Brain pericyte (primary cell): ENCODE results near the gene KCND1.

Experiments
- DNase-seq: peaks from one replicate; pipeline ENCODE4 v3.0.0-alpha.2; 2012; ENCODE audit warnings: low read depth, low spot score

KCND1 gene

DNA sequence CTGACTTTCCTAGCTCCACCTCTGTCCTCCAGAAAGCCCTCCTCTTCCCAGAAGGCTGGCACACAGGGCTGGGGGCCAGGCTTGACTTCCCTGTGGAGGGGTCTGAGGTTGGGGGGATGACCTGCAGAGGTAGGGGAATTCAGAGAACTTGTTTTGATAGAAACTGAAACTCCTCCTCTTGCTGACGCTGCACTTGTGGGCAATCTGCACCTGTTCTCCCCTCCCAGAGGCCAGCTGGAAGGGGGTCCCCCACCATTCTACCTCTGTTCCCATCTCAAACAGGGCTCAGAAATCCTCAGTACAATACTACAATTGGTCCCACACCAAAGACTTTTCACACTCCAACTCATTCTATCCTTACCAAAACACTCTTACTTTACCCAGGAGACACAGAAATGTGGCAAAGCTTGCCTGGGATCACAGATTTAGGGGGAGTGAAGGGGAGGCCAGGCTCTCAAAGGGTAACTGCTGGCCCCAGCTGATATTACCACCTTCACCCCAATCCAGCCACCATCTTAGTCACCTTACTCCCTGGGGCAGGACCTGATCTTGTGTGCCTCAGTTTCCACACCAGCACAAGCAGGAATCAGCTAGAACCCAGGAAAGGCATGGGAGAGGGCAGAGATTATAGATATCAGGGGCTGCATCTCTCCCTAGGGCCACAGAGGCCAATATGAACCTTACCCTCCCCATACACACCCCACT, 32.8 kb downstream of the KCND1 start:
- DNase-seq: no peak

DNA sequence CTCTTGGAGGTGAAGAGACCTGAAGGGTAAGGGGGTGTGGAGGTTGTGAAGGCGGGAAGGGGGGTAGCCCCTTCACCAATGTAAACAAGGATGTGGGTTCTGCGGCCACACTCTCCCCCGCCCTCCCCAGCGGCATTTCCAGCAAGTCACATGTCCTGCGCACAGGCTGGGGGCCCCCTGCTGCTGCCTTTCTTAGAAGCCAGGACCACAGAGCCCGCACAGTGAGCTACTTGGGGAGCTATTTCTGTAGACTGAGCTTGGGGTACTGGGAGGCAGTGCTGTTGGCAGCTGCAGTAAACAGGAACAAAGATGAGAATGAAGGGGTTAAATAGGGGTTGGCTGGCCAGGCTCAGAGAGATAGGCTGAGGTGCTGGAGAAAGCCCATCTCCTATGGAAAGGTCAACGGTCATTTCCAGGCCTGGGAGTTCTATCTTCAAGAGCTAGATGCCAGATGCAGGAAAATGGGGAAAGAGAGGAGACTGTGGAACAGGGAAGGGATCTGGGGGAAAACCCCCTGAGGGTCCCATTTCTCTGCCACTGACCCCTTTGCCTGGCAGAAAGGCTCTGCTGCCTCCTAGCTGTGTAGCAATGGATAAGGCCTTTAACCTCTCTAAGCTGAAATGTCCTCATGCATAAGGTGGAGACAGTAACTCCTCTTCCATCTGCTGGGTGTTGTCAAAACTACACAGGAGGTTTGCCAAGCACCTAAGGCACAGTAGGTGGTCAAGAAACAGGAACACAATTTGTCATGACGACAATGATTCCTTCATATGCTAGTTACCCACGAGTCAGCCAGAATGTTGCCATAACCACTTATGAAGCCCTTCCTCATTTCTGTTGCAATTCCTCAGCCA, 34.4 kb downstream of the KCND1 start:
- DNase-seq: no peak

DNA sequence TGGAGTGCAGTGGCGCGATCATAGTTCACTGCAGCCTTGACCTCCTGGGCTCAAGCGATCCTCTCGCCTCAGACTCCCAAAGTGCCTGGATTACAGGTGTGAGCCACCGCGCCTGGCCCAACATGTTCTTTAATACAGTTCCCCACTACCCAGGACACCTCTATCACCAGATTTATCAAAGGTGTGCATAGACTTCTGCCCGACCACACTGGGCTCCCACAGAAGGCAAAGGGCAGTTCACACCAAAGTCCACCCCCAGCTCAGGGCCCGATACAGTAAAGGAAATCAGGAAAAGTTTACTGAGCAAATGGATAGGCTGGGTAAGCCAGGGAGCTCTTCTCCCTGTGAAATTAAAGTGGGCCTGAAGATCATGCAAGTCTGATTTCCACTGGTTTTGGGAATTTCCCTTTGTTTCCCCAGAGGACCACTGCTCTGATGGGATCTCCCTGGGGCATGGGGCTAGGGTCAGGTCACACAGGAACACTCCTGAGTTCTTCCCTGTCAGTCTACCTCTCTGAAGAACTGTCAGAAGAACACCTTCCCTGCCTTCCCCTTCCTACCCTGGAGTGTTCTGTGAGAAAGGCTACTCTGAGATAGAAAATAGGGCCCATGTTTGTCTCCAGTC, 35.1 kb downstream of the KCND1 start:
- DNase-seq: no peak

DNA sequence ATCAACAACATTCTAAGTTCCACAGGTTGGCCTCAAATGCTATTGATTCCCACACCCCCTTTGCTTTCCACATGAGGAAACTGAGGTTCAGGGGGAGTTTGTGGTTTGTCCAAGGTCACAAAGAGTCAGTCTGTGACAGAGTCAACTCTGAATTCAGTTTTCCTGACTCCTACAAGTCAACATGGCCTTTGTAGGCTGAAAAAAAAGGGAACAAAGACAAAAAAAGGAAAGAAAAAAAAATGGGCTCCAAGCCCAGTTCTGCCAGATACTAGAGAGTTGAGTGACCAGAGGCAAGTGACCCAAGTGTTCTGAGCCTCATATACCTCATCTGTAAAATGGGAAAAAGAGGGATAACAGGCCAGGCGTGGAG, 36.4 kb downstream of the KCND1 start:
- no peak for DNase-seq

DNA sequence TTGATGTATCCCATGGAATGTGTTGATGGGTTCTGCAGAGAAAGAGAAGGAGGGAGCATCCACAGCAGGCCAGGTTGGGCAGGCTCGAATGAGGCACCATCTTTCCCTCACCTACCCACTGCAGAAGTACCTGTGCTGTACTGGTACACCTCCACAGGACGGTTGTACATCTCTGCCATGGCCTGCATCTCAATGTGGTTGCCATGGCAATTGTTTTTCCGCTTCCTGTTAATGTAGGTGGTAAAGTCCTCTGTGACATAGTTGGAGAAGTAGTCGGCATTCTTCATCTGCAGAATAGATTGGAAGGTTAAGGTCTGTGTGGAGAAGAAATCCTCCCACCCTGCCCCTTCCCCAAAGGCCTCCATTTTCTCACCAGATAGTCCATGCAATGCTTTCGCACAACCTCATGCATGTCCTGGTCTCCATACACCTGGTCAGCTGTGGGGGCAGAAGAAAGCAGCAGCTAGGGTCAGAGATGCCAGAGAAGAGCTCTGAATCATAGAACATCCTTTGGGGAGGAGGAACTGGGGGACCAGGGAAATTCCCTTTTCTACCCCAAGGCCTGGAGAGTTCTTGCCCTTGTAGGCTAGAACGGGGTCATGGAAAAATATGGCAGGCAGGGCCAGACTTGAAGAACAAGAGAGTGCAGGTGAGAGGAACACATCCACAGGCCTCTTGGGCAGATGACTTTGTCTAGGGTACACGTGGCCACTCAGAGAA, 36.9 kb downstream of the KCND1 start:
- no peak for DNase-seq

DNA sequence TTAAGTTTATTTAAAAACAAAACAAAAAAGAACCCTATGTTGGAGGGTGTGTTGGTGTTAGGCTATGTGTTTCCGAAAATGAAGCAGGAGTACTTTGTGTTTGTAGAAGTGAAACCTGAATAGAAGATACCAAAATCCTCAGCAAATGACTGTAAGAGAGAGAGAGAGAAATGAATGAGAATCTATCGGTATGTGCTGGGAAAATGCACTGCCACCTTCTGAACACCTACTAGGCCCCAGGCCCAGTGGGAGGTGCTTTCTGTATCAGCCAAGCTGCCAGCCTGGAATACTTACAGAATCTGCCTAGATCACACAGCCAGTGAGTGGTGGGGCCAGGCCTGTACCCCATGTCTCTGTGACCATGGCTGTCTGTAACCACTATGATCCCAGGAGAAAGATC, 37.9 kb downstream of the KCND1 start:
- DNase-seq: no peak

DNA sequence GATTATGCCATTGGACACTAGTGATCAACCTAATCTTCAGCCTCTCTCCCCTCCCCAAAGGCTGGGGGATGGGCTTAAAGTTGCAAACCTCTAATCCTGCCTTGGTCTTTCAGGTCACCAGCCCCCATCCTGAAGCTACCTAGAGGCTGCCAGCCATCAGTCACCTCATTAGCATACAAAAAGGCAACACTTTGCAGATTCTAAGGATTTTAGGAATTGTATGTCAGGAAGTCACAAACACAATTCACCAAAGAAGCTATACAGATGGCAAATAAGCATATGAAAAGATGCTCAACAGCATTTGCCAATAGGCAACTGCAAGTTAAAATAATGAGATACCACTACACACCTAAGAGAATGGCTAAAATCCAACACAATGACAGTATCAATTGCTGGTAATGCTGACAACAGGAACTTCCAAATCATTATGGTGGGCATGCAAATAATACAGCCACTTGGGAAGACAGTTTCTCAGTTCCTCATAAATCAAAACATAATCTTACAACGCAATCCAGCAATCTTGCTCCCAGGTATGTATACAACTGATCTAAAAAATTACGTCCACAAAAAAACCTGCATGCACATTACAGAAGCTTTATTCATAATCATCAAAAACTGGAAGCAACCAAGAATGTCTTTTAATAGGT, 43.8 kb downstream of the KCND1 start:
- DNase-seq: no peak

DNA sequence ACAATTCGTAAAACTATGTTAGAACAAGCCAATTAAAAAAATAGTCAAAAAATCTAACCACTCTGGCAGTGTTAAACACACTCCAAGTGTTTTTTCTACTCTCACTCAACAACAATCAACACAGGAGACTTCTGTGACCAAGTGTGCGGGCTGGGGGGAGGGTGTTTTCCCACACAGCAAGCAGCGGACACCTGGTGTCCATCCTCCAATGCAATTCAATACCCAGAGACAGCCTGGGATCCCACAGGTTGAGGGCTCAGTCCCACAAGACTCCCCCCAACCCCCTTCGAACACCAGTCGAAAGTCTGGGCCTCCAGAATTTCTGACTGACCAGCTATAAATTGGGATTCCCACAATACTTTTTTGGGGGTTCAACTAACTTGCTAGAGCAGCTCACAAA, 44.5 kb downstream of the KCND1 start:
- DNase-seq: no peak

DNA sequence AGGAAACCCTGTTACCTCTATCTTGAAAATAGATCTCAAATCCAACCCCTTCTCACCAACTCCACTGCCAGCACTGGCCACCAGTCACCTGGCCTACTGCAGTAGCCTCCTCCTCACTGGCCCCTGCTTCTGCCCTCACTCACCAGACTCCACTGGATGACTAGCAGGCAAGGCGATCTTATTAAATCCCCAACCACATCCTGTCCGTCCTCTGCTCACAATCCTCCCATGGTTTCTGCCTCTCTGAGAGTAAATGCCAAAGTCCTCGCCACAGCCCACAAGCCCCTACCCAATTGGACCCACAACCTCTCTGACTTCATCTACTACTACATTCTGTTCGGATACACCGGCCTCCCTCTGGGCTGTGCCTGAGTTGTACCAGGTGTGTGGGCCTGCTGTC, 47.4 kb downstream of the KCND1 start:
- no peak for DNase-seq

DNA sequence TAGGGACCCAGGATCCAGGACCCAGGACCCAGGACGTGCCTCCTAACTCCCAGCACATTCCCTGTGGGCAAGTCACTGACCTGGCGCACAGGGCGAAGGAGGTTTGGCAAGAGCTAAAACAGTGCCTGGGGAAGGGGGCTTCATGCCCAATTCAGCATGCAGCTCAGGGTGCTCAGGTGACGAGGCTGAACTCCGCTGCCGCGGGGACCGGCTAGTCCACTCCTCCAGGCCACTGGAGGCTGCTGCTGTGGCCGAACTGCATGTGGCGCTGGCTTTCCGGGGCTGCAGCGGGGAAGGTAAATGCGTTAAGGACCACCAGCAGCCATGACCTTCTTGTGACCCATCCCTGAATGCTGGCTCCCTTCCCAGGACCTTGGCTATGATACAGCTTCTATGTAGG, 47.9 kb downstream of the KCND1 start:
- DNase-seq: no peak

DNA sequence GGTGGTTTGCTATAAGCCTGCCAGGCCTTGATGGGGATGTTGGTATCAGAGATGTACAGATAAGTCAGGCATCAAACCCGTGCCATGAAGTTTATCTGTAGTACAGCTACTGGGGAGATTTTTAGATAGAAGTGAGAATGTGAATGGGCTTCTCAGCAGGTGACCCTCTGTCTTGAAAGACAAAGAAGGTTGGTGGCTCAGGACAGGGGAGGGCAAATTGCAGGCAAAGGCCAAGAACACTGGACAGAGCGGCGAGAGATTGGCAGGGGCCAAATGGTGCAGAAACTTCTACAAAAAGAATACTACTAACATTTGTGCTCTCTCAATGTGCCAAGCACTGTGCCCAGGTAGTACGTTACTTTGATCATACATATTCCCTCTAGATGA, 50.9 kb downstream of the KCND1 start:
- no peak for DNase-seq

DNA sequence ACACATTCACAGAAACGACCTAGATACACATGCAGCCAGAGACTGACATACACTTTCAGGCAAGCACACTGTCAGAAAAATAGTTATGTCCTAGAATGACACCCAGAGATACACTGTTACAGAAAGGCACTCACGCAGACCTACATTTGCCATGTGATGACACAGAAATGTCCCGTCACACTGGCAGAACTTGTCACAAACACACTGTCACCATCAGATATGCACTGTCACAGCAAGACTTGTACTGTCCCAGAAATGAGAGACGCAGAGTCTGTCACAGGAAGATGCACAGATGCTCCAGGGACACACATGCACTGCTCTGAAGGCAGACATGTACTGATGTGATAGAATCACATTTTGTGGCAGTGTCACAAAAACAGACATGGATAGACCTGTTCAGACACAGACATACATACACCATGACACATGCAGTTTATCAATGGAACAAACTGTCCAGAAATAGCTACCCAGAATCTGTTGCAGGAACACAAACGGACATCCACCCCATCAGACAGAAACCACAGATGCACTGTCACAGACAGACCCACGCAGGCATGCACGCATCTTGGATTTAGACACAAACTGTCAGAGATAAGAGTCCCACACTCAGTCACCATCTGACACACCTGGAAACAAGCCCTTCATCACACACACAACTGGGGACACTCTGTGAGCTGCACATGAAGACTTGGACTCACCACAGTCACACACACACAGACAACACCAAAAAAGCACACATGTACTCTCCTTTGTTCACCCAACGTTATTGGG, 51.5 kb downstream of the KCND1 start:
- no peak for DNase-seq

DNA sequence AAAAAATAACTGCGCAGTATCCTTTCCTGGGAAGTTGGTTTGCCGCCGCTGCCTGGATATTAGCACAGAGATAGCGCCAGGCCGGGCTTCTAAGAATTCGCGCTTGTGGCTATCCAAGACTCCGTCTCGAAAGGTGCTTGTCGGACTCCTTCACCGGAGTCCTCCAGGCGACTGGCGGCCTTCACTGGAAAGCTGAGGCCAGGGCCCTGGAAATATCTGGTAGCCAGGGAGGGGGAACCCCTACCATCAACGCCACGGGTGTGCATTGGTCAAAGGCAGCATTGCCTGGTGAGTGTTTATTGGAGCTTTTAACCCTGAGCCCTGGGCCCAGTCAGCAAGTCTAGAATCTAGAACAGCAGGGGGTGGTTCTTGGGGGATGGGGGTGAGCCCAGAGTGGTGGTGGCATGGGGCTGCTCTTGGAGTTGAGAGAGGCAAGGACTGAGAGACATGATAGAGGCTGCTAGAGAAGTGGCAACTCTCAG, 52.2 kb downstream of the KCND1 start:
- no peak for DNase-seq

DNA sequence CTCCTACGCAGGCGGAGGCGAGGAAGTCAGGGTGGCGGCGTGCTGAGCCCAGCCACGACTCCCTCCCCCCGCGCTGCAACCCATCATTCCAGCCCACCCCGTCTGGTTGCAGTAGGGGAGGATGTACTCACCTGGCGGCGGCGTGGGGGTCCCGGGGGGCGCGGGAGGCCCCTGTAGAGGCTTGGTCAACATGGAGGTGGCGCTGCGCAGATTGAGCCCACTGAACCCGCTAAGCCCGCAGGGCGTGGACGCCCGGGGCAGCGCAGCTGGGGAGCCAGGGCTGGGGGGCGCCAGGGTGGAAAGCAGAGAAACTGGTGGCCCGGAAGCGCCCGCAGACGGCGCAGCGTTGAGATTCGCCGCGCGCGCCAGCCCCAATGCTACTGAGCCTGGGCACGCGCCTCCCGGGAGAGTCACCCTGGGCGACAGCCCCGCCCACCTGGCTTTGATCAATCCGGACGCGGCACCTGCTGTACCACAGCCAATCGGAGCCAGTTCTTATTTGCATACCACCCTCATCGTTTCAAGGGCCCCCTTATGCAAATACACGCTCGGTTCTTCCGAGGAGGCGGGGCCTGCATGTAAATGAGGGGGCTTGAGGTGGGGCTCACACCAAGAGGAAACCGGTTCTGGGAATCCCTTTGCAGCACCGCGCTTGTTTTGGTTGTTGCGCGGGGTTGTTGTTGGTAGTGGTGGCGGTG, 52.9 kb downstream of the KCND1 start, which contains the start of gene PIM2:
Gene PIM2 (minus strand): TSS at position 382 of the 698 bp plus-strand sequence. CDS start 190 bp downstream, at position 192.
- DNase-seq: no peak

DNA sequence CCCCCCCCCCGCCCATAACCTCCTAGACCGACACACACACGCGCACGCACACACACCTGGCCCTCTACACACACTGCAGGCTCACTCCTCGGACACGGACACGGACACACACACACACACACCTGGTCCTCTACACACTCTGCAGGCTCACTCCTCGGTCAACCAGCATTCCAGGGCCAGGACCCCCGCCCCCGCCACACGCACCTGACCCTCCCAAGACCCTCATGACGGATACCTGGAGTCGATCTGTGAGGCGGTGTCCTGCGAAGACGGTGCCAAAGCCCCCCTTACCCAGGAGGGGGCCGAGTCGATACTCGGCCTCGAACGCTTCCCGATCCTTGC, 53.4 kb downstream of the KCND1 start:
- DNase-seq: no peak

DNA sequence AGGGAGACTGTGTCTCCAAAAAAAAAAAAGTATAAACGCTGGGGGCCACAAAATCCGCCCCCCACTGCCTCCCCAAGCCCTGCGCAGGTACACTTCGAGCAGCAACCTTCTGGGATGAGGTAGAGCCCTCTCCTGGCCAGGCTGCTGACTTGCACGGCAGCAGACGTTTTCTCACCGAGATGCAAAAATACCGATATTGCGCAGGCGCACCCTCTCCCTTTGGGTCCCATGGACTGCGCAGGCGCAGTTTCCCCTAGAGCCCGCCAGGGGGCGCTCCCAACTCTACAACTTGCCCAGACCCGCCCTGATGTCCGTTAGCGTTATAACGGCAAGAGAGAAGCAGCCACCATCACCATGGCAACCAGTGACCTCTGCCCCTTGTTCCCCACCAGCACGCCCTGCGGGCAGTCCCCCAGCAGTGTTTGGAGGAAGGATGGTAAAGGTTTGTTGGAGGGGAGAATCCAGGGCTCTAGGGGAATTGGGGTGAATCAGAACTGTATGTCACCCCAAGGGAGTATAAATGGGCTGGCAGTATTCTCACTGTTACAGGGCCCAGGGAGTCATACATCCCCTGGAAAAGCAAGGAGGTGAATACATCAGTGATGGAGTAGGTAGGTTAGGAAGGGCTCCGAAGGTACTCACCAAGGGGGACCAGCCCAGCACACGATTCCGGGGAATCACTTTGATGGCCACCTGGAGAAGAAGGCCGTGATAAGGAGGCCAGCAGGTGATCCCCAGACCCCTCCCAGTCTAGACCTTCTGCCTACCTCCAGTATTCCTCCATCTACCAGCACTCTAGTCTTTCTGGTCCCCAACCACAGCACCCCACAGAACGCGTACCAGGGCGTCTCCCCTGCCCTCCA, 54.3 kb downstream of the KCND1 start:
- DNase-seq: peak; percentile 72

DNA sequence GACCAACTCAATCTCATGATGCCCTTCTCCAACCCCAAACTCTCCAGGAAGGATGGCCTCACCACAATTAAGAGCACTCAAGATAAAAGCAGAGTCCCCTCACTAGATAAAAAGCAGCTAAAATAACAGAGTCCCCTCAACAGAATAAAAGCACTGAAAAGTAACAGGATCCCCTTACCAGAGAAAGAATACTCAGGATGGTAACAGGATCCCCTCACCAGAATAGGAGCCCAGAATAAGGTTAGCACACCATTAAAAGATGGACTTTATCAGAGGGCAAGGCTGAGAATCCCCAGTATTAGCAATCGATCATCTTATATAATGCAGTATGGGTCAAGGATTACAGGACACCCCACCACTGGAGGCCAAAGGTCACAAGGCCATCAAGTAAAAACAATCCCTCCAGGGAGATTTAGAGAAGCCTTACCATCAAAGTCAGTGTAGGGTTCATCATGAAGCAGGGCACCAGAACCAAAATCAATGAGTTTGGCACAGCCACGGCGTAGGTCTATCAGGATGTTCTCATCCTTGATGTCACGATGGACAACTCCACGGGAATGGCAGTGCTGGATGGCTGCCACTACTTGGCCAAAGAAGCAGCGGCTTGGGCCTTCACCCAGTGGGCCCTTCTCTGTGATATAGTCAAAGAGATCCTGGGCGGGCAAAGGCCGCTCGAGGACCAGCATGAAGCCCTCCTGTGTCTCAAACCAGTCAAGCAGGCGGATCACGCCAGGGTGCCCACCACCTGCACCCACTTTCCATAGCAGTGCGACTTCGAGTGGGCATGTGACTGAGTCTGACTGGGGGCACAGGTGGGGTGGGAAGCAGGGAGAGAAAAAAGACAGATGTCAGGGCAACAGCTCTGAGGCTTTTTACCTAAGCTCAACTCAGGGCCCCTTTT, 56.8 kb downstream of the KCND1 start:
- DNase-seq: no peak
